ENCODE results near the gene BRPF3. TPM values are rescaled to one million over a fixed set of nuclear protein-coding genes. Genes with fewer than 3 reads are reported as not detected.
"Not testable (repeated sequence)": the region's sequence is repeated elsewhere in the genome, so short reads cannot be mapped to it uniquely, and the experiment has no call there.

BRPF3 gene
- total RNA-seq, 1 donor from 2014 or later: 22.0 TPM

DNA sequence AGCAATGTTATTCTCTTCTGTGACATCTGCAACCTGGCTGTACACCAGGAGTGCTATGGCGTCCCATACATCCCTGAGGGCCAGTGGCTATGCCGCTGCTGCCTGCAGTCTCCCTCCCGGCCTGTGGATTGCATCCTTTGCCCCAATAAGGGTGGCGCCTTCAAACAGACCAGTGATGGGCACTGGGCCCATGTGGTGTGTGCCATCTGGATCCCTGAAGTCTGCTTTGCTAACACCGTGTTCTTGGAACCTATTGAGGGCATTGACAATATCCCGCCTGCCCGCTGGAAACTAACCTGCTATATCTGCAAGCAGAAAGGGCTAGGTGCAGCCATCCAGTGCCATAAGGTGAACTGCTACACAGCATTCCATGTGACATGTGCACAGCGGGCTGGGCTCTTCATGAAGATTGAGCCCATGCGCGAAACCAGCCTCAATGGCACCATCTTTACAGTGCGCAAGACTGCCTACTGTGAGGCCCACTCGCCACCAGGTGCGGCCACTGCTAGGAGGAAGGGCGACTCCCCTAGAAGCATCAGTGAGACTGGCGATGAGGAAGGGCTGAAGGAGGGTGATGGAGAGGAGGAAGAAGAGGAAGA lies 4.6 kb downstream of the BRPF3 start:
- DNase-seq: no peak

DNA sequence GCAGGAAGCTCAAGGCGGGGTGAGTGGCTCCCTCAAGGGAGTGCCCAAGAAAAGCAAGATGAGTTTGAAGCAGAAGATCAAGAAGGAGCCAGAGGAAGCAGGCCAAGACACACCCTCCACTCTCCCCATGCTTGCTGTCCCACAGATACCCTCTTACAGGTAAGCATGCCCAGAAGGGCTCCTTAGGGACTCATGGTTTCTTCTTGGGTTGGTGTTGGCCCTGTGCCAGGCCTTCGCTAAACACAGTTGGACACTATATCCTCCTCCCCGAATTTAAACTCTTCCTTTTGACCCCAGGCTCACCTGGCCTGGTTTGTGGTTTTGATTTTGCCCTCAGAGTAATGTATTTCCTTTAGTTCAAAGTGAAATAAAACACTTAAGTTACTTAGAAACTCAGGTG lies 5.1 kb downstream of the BRPF3 start:
- DNase-seq: no peak

DNA sequence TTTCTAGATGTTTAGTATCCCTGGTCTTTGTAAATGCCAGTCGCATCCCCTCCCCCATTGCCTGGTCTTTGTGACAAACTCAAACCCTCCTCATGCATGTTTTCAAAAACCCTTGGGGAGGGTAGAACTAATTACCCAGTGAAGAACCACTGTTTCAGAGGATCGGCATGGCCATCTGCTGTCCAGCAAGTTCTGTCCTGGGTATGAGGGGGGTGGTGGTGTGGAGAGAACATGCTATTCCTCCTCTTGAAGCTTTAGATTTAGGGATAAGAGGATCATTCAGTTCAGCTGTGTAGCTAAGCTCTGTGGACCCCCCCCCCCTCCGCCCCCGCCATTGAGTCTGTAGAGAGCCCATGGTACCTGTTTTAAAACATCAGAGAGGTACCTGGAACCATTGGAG lies 5.6 kb downstream of the BRPF3 start:
- no peak for DNase-seq

DNA sequence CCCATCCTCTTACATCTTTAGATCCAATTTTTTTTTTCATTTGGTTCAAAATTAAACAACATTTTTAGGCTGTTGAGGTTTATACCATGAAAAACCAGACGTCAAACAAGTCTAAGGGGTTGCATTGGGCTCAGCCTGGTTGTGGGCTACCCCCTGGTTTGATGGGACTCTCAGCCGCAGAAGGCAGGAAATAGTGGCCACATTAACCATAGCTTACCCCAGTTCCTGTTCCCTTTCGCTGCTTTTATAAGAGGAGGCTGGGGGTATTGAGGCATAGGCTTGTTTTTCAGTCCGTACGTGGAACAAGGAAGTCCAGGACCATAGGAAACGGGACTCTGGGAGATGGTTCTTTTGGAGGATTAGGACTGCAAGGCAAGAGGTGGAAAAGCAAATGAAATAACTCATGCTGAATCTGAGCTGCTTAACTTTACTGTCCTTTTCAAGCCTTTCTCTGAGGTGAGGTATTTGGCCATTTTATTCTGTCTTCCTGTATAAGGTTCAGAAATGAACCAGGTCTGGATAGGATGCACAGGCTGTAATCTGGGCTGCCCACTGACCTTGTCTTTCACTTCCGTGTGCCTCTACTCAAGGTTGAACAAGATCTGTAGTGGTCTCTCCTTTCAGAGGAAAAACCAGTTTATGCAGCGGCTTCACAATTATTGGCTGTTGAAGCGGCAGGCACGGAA lies 7.7 kb downstream of the BRPF3 start:
- DNase-seq: no peak

DNA sequence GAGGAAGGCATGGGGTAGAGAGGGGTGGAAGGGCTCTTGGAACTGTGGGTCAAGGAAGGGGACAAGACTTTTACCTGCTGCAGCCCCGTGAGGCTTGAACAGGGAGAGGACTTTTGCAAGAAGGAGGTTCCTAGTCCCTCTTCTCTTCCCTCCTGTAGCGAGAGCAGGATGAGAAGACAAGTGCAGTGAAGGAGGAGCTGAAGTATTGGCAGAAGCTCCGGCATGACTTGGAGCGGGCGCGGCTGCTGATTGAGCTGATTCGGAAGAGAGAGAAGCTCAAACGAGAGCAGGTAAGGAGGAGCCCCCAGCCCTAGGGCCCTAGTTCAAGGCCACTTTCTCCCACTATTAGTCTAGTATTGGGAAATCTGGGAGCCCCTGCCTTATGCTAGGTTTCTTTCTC lies 10.6 kb downstream of the BRPF3 start:
- DNase-seq: no peak

DNA sequence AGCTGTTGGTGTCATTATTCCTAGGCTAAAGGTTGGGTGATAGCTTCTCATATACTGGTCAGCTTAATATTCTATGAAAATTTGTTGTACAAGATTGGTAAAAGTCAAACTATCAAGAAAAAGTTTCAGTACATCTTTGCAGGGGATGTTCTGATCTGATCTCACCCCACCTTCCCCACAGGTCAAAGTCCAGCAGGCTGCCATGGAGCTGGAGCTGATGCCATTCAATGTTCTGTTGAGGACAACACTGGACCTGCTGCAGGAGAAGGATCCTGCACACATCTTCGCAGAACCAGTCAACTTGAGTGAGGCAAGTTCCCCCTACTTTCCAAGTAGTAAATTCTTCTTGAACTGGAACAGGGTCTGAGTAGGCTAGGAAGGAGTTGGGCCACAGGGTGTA lies 13.1 kb downstream of the BRPF3 start:
- no peak for DNase-seq

DNA sequence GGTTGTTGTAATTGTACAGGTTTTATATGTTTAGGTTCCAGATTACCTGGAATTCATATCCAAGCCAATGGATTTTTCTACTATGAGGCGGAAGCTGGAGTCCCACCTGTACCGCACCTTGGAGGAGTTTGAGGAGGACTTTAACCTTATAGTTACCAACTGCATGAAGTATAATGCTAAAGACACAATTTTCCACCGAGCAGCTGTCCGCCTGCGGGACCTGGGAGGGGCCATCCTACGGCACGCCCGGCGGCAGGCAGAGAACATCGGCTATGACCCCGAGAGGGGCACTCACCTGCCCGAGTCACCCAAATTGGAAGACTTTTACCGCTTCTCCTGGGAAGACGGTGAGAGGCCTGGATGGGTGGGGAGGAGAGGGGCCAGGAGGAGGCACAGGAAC lies 13.6 kb downstream of the BRPF3 start:
- no peak for DNase-seq

DNA sequence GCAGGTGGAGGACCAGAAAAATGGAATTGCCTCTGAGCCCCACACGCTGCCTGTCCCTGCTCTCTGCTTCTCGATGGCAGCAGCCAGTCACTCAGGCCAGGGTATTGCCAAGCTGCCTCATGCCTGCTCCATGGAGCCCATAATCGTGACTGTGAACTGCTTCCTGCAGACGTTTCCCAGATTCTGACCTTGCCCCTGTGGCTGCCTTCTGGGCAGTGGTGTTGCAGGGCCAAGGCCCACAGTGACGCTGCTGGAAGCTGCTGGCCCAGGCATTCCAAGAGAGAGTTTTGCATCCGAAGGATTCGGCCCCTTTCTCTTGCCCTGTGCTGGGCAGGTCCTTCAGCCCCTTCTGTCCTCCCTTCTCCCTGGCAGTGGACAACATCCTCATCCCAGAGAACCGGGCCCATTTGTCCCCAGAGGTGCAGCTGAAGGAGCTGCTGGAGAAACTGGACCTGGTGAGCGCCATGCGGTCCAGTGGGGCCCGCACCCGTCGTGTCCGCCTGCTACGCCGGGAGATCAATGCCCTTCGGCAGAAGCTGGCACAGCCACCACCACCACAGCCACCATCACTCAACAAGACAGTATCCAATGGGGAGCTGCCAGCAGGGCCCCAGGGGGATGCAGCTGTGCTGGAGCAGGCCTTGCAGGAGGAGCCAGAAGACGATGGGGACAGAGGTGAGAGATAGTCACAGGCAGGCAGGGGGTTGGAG lies 14.5 kb downstream of the BRPF3 start:
- no peak for DNase-seq

DNA sequence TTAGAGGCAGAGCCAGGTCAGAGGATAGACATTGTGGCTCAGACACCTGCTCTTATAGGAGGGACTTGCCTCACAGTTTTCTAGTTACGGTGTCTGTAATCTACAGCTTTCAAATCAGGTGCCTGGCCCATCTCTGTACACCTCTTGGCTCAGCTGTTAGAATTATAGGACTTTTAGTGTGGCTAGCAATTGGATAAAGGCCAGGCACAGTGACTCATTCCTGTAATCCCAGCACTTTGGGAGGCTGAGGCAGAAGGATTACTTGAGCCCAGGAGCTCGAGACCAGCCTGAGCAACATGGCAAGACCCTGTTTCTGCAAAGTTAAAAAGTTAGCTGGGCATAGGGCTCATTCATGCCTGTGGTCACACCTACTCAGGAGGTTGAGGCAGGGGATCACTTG lies 20.0 kb downstream of the BRPF3 start:
- DNase-seq: no peak

DNA sequence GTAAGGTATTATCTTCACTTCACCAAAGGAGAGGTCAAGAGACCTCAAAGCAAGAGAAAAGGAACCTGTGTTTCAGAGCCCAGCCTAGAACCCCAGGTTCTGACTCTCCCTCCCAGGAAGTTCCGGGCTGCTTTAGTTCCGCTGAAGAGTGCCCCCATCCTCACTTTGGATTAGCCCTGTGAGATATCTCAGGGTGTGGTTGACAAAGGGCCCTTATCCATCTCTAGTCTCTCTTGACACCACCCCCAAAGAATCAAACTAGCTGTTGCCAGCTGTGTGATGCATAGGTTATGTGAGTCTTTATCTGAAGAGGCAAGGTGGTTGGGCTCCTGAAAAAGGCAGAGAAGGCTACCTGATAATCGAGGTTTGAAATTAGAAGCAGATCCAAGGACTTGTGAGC lies 20.6 kb downstream of the BRPF3 start:
- no peak for DNase-seq

DNA sequence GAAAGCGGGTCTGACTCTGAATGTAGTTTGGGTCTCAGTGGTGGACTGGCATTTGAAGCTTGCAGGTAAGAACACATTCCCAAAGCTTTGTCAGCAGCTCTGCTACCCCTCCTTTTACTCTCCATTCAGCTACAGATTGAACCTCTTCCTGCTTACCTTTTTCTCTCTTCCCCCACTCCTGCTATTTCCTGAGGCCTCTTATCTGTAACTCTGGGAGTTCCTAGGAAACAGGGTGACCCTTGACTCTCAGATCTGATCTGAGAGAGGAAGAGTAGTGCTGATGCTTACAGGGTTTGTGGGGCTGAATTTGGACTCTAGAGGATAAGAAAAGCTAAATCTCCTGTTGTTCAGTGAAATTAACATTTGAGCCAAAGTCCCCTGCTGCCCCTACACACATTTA lies 21.4 kb downstream of the BRPF3 start:
- no peak for DNase-seq

DNA sequence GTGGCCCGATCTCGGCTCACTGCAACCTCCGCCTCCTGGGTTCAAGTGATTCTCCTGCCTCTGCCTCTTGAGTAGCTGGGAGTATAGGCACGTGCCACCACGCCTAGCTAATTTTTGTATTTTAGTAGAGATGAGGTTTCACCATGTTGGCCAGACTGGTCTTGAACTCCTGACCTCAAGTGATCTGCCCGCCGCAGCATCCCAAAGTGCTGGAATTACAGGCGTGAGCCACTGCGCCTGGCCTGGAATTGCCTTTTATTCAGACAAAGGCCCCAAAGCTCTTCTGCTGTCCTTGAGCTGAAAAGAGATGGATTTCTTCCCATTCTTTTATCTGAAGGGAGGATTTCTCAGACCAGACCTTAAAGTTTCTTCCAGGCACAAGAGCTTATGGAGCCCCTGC lies 22.0 kb downstream of the BRPF3 start:
- DNase-seq: not testable (repeated sequence)

DNA sequence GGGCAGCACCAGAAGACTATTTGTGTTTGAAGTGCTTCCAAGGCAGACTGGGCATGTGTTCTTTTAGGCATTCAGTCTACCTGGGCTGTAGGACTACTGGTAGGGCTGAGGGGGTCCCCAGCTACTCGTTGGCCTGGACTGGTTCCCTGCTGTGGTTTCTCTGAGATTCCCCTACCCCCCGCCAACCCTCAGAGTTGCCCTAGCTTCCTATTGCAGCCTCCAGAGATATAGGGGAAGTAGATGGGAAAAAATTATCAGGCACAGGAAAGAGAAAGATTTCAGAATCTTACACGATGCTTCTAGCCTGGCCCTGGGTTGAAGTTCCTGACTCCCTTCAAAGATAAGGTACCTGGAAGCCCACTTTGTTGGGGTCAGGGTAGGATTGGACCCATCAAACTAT lies 22.5 kb downstream of the BRPF3 start:
- no peak for DNase-seq

DNA sequence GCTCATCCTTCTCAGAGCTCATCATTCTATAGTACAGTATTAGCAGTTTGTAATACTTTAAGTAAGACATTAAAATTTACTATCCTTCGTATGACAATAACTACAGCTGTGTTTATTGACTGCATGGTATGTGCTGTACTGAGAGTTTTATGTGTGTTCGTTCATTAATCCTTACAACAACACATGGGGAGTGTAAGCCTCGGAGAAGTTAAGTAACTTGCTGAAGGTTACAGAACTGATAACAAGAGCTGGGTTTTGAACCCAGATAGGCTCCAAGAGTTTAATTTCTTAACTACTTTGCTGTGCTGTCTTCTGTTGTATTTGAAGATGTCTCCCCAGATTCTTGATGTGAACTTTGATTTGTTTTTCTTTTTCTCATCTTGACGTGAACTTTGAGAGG lies 23.7 kb downstream of the BRPF3 start:
- no peak for DNase-seq

DNA sequence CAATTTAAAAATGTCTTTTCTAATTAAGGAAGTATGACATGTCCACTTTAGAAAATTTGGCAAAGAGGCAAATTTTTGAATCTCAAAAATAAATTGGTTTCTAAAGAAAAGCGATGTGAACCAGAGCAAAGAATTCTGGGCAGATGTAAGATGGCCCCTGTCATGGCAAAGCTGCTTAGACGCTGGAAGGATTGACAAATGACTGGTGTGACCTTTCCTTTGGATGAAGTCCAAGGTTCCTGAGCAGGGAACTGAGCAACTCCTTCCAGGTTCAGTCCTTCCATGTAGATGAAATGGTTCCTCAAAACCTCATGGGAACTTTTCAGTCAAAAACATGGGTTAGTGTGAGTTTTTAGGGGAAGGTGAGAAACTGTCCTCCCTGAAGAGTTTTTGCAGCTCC lies 25.1 kb downstream of the BRPF3 start:
- no peak for DNase-seq

DNA sequence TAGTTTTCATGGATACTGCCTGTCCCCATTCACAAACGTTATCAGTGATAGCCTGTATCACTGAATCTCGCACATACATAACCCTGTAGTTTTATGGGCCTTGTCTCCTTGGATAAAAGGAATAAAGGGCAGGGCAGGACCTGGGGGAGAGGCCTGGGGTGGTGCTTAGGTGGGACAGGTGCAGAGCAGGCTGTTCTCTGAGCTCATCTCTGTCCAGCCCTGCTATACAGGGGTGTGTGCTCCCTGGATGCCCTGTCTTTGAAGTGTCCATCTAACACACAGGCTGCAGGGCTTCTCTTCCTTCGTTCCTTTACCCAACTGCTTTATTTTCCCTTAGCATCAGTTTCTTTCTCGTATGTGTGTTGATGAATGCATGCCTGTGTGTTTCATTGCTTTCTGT lies 26.4 kb downstream of the BRPF3 start:
- DNase-seq: no peak

DNA sequence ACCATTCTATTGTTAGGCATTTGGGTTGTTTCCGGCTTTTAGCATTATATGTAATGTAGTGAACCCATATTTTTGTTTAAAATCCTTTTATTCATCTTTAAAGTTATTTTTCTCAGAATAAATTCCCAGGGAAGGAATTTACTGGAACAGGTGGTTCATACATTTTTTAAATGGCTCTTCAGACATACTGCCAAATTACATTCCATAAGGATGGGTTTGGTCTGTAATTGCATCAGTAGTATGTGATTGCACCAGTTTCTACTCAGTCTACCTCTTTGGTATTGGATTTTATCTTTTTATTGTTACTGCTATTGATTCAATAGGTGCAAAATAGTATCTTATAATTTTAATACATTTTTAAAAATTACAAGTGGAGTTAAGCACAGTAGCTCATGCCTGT lies 27.2 kb downstream of the BRPF3 start:
- no peak for DNase-seq

DNA sequence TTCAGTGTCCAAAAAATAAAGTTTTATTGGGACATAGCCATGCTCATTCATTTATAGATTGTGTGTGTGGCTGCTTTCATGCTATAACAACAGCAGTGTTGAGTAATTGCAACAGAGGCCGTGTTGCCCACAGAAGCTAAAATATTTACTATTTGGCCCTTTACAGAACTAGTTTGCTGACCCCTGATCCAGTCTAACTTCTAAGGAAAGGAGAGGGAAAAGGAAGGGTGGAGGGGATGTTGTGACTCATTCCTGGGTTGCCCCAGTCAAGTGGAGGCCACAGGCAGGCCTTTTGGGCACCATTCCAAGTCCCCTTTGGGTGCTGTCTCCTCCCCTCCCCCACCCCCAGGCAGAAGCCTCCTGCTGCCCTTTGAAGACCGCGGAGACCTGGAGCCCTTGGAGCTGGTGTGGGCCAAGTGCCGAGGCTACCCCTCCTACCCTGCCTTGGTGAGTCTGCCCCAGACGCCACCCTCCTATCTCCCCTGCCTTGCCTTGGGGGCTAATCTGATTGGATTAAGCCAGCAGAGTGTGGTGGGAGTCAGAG lies 28.4 kb downstream of the BRPF3 start:
- no peak for DNase-seq

DNA sequence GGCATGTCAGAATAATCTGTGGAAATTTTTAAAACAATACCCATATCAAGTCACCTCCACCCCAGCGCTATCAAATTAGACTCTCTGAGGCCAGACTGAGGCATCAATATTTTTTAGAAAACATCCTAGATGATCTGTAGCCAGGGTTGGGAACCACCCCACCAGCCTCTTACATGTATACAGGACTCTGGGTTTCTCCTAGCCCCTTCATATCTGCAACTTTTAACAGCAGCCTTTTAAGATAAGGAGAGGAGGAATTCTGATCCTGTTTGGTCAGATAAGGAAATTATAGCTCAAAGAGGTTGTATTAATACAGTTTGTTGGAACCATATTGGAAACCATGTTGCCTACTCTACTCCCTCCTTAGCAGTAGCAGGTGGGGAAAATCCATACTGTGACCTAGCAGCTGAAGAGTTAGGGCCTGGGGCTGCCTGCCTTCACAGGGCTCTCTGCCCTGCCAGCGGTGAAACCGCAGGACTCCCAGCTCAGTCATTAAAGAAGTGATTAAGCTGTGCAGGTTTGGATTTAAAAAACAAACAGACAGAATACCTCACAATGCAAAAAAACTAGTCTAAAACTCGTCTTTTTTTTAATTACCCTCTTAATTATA lies 30.0 kb downstream of the BRPF3 start:
- no peak for DNase-seq

DNA sequence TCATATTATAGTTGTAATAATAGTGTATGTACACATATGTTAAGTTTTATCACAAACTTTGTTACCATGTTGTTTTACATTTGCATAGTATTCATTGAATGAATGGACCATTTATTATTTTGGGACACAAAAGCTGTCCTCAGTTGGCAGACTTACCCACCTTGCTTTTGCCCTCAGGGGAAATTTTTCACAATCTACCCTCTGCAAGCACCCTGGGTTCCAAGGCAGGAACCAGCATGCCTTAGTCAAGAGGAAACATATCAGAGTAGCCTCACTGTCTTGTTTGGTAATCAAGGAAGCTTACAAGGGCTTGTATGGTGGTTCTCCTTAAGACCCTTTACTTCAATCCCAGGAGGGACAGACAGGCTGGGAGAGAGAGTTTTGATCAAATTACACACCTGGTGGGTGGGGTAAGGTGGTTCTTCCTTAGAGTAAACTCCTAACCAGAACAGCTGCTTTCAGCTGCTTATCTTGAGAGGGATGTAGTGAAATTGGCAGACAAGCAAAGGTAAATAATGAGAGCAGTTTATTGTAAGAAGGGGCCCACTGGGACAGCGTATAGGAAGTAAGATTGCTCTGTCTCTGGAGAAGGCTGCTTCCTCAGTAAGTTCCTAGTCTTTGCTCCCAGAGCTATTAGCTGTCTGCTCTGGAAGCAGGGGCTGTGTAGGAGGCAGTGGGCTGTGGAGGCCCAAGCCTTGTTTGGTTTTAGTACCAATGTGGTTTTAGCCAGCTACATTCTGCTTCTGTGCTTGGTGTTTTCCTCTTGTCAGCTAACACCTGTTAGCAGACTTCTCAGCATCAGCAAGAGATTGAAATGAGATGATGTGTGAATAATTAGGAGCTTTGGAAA lies 31.1 kb downstream of the BRPF3 start:
- DNase-seq: no peak

DNA sequence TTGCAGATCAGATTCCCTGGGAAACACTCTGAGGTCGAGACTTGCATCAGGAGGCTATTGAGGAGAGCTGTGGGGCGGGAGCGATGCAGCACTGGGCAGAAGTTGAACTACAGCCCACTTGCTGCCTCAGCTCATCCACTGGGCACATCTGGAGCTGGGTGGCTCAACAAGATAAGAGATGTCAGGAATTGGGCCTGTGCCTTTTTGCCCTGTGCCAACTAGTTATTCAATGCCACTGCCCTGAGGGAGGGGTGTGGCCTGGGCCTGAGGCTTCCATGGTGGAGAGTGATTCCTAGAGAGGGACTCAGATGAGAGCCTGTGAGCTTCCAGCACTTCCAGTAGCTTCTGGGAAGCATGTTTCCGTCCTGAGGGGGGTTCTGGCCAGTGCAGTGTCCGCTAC lies 32.7 kb downstream of the BRPF3 start:
- DNase-seq: no peak

DNA sequence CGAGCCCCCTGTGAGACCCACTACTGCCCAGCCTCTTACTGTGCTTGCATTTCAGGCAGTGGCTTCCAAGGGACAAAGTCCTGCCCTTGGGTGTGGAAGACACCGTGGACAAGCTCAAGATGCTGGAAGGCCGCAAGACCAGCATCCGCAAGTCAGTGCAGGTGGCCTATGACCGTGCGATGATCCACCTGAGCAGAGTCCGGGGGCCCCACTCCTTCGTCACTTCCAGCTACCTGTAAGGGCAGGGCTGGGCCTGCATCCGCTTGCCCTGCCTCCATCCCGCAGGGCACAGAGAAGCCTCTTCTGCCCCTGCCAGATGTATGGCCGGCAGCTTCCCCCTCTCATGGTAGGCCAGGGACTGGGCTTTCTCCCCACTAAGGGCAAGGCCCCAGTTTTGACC lies 33.8 kb downstream of the BRPF3 start:
- no peak for DNase-seq

Measured in occipital lobe (tissue), 2 donors.